H4 (cell line): ENCODE measurements around the gene DNAJB6. TPM values are rescaled to one million over a fixed set of nuclear protein-coding genes. Genes with fewer than 3 reads are reported as not detected.

Source experiments
- DNase-seq: peaks from one replicate; pipeline ENCODE4 v3.0.0-alpha.2; 2015; ENCODE audit warnings: low spot score
- total RNA-seq: library from RNA; depleted of rRNA; stranded (reverse); fragments of >200 nt; shearing (Covaris generic); gene quantifications from 2 replicates; pipeline ENCODE4 v1.2.3, GENCODE V29; 2014; rRNA removed

The DNAJB6 gene
- total RNA-seq, 1 experiment from 2014 or later = 108 TPM

DNA sequence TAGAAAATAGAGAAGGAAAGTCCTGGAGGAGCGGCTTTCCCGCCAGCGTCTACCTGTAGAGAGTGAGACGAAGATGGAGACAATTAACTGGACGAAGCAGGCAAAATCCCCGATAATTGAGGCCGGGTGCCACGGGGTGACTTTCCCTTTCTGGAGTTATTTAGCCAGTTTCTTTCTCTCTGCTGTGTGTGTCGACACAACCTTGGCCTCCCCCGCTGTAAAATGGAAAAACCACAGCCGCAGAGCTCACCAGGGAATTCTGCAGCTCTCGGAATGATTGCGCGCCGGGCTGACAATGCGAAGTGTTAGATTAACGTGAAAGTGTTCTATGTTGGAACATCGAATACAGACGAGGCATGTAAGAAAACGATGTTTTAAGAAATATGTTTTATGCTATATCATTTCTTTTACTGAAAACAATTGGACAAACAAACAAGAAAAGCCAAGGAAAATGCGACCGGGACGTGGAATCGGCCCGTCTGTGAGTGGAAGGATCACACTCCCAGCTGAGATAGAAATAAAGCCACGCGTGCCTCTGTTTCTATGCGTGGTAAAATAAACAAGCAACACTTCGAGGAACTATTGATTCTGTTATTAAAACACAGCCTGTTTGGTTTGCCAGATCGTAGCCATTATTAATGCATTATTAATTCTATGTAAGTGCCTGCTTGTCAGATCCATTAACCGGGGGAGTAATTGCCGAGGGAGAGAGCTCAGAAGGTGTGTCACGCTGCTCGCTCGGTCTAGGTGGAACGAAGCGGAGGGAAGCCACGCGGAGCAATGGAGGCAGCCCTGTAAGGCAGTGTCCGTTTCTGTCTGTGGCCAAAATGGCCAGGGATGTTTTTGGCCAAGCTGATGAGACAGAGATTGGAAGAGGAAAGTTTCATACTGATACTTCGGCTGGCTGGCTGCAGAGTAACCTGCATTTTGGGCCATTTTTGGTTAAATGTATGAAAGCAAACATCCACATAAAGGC lies 129.4 kb downstream of the DNAJB6 start:
- no peak for DNase-seq

DNA sequence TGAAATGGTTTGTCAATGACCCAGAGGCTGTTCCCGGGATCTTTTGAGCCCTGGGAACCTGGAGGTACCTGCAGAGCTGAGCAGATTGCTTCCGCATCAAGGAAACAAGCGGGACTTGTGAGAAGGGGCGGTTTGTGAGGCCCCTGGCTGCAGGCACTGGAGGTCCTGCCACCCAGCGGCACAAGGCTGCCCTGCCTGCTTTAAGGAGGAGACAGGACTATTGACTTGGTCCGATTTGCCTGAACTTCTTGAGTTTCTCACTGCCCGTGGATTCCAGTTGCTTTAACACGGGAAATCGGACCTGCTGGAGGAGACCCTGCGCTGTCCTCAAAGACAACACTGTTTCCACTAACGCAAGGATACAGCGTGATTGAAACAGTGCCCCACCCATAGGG lies 130.1 kb downstream of the DNAJB6 start:
- DNase-seq = no peak

Other genes with a start within 250 kb of the DNAJB6 start
- 56.2 and 65.3 TPM in 2 replicates for gene UBE3C, start 198.1 kb upstream of the DNAJB6 start, total RNA-seq